K562 (cell line): ENCODE data around the gene OTOG. TPM values are rescaled to one million over a fixed set of nuclear protein-coding genes. Genes with fewer than 3 reads are reported as not detected.

Source experiments
- MYNN ChIP-seq, 2 experiments: sonication (generic); formaldehyde crosslinking in 1 of 2; IDR thresholded peaks; 2 replicates each; pipeline versions ENCODE4 v1.5.0 to v1.6.1; 2016 to 2020; ENCODE audit warnings: antibody characterized with exemption in 1 of 2, missing genetic modification reagents in 1 of 2
- NFXL1 ChIP-seq: fragments of 450-650 bp; formaldehyde crosslinking; IDR thresholded peaks from 2 replicates; pipeline ENCODE4 v1.4.0; 2021; ENCODE audit warnings: mild to moderate bottlenecking
- NFYB ChIP-seq: IDR thresholded peaks from 2 replicates; pipeline ENCODE4 v1.6.1; 2011; ENCODE audit warnings: mild to moderate bottlenecking, moderate library complexity; ENCODE audit not compliant: insufficient read length; ENCODE audit errors: extremely low read depth
- NR1H2 ChIP-seq: sonication (generic); formaldehyde crosslinking; IDR thresholded peaks from 2 replicates; pipeline ENCODE4 v1.4.0; 2020; ENCODE audit warnings: mild to moderate bottlenecking, missing genetic modification reagents
- SMARCB1 ChIP-seq: IDR thresholded peaks from 2 replicates; pipeline ENCODE4 v1.6.1; 2011; ENCODE audit warnings: improper control_type of control experiment, low read depth; ENCODE audit not compliant: insufficient read length
- SRSF3 ChIP-seq: fragments of 200-400 bp; formaldehyde crosslinking; IDR thresholded peaks from 2 replicates; pipeline ENCODE4 v1.6.1; 2016; ENCODE audit warnings: mild to moderate bottlenecking, low read length, moderate library complexity; ENCODE audit not compliant: insufficient read depth
- ZNF174 ChIP-seq: fragments of 250-450 bp; sonication (Bioruptor Pico); IDR thresholded peaks from 2 replicates; pipeline ENCODE4 v1.4.0; 2020; ENCODE audit warnings: mild to moderate bottlenecking
- ZNF699 ChIP-seq: fragments of 250-450 bp; sonication (Bioruptor Pico); IDR thresholded peaks from 2 replicates; pipeline ENCODE4 v1.8.0; 2021; ENCODE audit warnings: mild to moderate bottlenecking, moderate library complexity; ENCODE audit not compliant: insufficient replicate concordance
- ZSCAN32 ChIP-seq: fragments of 450-650 bp; formaldehyde crosslinking; IDR thresholded peaks from 2 replicates; pipeline ENCODE4 v1.4.0; 2020; ENCODE audit warnings: mild to moderate bottlenecking, moderate library complexity
- polyA plus RNA-seq, 8 experiments: library from polyadenylated mRNA; depleted of rRNA in 4 of 8; stranded (reverse) in 5 of 8; unstranded in 3 of 8; fragments of >200 nt; fragmentation: Nextera tagmentation in 2 of 8; fragmentation: Illumina TruSeq in 1 of 8; extraction: Ambion mirVana in 2 of 8; extraction: Trizol in 1 of 8; gene quantifications; 2 replicates each; pipeline versions ENCODE4 v1.2.1 to v1.2.3, GENCODE V29; 2011 to 2014; ENCODE audit warnings: inconsistent platforms in 1 of 8, missing spikeins in 1 of 8
- total RNA-seq, 7 experiments: library from RNA; depleted of rRNA in 6 of 7; stranded (reverse); fragments of >200 nt in 6 of 7; fragmentation: Illumina TruSeq in 2 of 7; extraction: Trizol in 2 of 7; gene quantifications; 2 replicates each; pipeline versions ENCODE4 v1.2.1 to v1.2.3, GENCODE V29; 2011 to 2021; ENCODE audit warnings: low replicate concordance in 1 of 7
- TF ChIP-seq, protein P1 (sequence below): IDR thresholded peaks from 2 replicates; pipeline ENCODE4 v1.6.1; 2011; ENCODE audit warnings: borderline replicate concordance, low read depth, mild to moderate bottlenecking, moderate library complexity, low read length; ENCODE audit not compliant: insufficient read depth, poor library complexity, severe bottlenecking
- TF ChIP-seq, protein P2 (sequence below): sonication (generic); formaldehyde crosslinking; IDR thresholded peaks from 2 replicates; pipeline ENCODE4 v1.8.1; 2023; ENCODE audit warnings: missing genetic modification reagents, mild to moderate bottlenecking, borderline replicate concordance

OTOG gene
- total and polyA plus RNA-seq, 9 of the 15 experiments (the other 6 are each of a cell fraction or from before 2014, with no cell fraction given): not detected

DNA sequence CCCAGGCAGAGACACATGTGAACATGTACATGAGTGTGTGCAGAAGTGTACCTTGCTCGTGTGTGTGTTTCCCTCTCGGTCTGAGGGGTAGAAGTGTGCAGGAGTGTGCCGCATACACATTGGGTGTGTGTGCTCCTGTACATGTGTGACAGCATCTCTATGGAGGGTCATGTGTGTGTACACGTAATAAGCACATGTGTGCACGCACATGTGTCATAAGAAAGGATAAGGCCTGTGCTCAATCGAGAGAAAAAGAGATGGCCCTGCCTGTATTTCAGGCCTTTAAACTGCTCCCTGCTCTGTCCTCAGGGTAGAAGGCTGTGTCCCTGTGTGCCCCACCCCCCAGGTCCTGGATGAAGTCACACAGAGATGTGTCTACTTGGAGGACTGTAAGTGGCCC is 61.8 kb downstream of the OTOG start (continued):
- TF ChIP-seq ZNF699 (CRISPR knock-in tag): no peak
- TF ChIP-seq, protein P1, sequence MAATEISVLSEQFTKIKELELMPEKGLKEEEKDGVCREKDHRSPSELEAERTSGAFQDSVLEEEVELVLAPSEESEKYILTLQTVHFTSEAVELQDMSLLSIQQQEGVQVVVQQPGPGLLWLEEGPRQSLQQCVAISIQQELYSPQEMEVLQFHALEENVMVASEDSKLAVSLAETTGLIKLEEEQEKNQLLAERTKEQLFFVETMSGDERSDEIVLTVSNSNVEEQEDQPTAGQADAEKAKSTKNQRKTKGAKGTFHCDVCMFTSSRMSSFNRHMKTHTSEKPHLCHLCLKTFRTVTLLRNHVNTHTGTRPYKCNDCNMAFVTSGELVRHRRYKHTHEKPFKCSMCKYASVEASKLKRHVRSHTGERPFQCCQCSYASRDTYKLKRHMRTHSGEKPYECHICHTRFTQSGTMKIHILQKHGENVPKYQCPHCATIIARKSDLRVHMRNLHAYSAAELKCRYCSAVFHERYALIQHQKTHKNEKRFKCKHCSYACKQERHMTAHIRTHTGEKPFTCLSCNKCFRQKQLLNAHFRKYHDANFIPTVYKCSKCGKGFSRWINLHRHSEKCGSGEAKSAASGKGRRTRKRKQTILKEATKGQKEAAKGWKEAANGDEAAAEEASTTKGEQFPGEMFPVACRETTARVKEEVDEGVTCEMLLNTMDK: no peak
- no peak for TF ChIP-seq NR1H2 (CRISPR knock-in tag)
- TF ChIP-seq MYNN (IDR thresholded peaks at IDR 0.05): no peak
- TF ChIP-seq MYNN (CRISPR knock-in tag; IDR thresholded peaks at IDR 0.05): no peak
- TF ChIP-seq NFYB: no peak
- no peak for TF ChIP-seq ZNF174 (CRISPR knock-in tag)
- TF ChIP-seq, protein P2, sequence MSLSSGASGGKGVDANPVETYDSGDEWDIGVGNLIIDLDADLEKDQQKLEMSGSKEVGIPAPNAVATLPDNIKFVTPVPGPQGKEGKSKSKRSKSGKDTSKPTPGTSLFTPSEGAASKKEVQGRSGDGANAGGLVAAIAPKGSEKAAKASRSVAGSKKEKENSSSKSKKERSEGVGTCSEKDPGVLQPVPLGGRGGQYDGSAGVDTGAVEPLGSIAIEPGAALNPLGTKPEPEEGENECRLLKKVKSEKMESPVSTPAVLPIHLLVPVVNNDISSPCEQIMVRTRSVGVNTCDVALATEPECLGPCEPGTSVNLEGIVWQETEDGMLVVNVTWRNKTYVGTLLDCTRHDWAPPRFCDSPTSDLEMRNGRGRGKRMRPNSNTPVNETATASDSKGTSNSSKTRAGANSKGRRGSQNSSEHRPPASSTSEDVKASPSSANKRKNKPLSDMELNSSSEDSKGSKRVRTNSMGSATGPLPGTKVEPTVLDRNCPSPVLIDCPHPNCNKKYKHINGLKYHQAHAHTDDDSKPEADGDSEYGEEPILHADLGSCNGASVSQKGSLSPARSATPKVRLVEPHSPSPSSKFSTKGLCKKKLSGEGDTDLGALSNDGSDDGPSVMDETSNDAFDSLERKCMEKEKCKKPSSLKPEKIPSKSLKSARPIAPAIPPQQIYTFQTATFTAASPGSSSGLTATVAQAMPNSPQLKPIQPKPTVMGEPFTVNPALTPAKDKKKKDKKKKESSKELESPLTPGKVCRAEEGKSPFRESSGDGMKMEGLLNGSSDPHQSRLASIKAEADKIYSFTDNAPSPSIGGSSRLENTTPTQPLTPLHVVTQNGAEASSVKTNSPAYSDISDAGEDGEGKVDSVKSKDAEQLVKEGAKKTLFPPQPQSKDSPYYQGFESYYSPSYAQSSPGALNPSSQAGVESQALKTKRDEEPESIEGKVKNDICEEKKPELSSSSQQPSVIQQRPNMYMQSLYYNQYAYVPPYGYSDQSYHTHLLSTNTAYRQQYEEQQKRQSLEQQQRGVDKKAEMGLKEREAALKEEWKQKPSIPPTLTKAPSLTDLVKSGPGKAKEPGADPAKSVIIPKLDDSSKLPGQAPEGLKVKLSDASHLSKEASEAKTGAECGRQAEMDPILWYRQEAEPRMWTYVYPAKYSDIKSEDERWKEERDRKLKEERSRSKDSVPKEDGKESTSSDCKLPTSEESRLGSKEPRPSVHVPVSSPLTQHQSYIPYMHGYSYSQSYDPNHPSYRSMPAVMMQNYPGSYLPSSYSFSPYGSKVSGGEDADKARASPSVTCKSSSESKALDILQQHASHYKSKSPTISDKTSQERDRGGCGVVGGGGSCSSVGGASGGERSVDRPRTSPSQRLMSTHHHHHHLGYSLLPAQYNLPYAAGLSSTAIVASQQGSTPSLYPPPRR (CRISPR knock-in tag): no peak
- TF ChIP-seq ZSCAN32 (CRISPR knock-in tag): no peak
- TF ChIP-seq NFXL1 (CRISPR knock-in tag): no peak
- TF ChIP-seq SRSF3: no peak
- TF ChIP-seq SMARCB1: no peak
